GM19397 (cell line): ENCODE data around the gene MPC1.
"Not testable (repeated sequence)": the region's sequence is repeated elsewhere in the genome, so short reads cannot be mapped to it uniquely, and the experiment has no call there.

Source experiments
- ATAC-seq: cut with Tn5 transposase; IDR thresholded peaks from one replicate; pipeline ENCODE4 v1.9.1; 2021; ENCODE audit warnings: mild to moderate bottlenecking, moderate library complexity; ENCODE audit not compliant: unreplicated experiment

MPC1 gene

DNA sequence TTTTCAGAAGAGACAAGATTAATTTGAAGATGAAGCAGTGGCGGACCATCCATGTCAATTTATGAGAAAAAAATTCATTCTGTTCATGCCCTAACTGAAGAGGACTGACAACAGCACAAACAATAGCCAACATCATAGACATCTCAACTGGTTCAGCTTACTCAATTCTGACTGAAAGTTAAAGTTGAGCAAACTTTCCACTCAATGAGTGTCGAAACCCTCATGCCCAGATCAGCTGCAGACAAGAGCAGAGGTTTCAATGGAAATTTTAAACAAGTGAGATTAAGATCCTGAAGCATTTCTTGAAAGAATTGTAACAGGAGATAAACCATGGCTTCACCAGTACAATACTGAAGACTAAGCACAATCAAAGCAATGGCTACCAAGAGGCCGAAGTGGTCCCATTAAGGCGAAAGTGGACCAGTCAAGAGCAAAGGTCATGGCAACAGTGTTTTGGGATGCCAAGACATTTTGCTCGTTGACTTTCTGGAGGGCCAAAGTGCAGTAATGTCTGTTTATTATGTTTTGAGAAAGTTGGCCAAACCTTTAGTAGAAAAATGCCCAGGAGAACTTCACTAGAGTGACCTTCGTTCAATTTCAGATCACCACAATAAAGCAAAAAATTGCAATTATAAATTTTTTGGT, 34.3 kb downstream of the MPC1 start:
- ATAC-seq, result no peak

DNA sequence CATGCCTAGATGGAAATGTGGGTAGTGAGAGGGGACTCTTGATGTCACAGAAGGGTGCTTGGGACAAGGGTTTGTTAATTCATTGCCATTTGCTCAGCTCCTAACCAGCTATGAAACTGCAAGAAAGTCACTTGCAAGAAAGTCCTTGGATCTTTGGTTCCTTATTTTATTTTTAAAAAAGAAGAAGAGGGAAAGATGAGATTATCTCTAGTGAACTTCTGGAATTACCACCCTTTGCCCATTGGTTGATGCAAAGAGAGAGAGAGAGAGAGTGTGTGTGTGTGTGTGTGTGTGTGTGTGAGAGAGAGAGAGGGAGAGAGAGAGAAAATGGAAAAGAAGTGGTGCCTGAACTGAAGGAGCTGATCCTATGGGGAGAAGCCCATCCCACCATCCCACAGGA, 35.8 kb downstream of the MPC1 start:
- no peak for ATAC-seq

DNA sequence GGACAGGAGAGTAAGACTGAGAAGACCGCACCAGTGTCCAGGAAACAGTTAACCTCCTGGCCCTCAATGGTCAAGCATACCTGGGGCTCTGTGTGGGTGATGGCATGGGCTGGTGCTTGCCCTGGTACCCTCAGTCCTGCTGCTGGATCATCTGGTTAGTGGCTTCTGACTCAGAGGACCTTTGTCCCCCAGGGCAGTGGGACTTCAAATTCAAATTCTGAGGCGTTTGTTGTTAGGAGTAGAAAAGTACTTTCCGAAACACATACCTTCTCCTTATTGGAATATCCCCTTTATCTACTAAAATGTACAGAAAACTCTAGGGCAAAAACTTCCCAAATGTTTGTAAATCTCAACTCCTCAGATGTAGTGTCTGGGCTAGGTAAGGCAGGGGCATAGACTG, 36.3 kb downstream of the MPC1 start:
- no peak for ATAC-seq

- not testable (repeated sequence) for ATAC-seq
Observed at GRCh38 chr6:166345672-166346071, 37.1 kb downstream of the MPC1 start.

DNA sequence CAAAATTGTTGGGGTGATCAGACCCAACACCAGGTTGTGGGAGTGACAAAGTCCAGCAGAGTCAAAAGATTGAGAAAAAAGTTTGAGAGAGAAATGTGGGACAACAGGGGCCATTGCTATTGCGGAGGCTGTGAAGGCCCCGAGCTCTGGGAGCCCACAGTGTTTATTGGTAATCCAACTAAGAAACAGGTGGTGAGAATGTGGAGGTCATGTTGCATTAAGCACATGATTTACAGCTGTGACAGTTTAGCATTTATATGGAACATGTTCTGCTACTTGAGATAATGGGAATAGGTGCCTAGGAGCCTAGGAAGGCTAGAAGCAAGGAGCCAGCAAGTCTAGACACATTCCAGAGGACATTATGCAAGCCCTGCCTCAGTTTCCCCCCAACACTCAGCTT, 37.8 kb downstream of the MPC1 start:
- not testable (repeated sequence) for ATAC-seq

GRCh38 chr6:166344240-166344639, 38.5 kb downstream of the MPC1 start:
- no peak for ATAC-seq

DNA sequence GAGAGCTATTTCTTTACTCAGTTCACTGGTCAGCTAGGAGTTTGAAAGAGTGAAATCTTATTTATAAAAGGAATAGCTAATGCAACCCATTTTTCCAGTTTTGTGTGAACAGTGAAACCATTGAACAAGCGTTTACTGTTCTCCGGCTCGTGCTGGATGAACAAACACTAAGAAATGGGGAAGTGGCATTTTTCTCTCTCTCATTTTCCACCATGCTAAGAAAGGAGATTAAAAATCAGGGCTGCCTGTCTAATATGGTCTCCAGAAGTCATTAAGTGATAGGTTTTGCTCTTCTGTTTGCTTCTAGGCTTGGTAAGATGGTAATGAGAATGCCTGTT, 39.6 kb downstream of the MPC1 start:
- ATAC-seq, result peak; percentile 7

DNA sequence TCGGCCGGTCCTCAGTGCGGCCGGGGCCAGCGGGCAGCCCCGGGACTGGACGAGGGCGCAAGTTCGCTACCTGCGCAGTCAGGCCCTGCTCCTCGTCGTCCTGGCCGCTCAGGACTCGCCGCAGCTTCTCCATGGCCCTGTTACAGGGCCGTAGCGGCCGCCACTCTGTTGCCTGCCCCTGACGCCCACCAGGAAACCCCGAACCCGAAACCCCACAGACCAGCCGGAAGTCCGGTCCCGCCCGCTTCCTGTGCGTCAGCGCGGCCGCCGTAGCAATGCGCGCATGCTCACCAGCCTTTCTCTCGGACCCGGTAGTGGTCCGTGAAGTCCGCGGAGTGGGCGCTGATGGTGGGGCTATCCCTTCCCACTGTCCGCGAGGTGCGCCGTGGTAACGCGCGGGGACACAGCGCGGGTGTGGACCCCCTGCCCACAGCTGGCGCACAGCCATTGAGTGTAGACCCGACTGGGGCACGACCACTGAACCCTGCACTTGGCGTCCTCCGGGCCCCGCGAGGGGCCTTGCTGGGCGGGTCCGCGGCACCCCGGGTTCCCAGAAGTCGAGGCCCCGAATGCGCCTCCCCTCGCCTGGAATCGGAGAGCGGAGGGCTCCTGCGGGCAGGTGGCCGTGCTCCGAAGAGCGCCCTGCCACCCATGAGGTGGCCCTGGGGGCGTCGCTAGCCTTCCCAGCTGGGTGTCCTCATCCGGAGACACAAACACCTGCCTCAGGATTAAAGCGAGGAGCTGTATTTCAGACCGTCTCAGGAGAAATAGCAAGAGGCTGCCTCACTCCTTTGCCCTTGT, 40.2 kb downstream of the MPC1 start, which contains the start of gene SFT2D1:
TSS of gene SFT2D1 (minus strand) at position 197 of the 801 bp plus-strand sequence. CDS start at position 133, 64 bp downstream.
- ATAC-seq, result peak; percentile 94

DNA sequence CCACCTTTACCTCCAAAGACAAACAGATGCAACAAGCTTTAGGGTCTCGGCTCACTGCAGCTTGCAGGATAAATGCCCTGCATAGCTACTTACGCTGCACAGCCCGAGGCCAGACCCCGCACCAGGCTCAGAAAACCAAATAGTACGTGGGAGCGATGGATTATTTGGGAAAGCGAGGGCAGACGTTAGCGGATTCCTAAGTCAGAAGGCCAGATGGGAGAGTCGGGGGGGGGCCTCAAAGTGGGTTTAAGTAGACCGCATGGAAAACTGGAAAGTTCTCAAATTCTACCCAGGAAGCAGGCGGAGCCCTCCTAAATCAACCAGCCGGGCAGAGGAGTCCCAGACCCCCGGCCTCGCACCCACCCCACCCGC, 40.8 kb downstream of the MPC1 start:
- no peak for ATAC-seq

GRCh38 chr6:166341464-166341863, 41.3 kb downstream of the MPC1 start:
- ATAC-seq, result no peak

GRCh38 chr6:166338854-166339253, 43.9 kb downstream of the MPC1 start:
- ATAC-seq, result no peak

- no peak for ATAC-seq
Observed at GRCh38 chr6:166336847-166337246, 45.9 kb downstream of the MPC1 start.

- peak; percentile 46 for ATAC-seq
Observed at GRCh38 chr6:166335378-166336302, 47.1 kb downstream of the MPC1 start.

DNA sequence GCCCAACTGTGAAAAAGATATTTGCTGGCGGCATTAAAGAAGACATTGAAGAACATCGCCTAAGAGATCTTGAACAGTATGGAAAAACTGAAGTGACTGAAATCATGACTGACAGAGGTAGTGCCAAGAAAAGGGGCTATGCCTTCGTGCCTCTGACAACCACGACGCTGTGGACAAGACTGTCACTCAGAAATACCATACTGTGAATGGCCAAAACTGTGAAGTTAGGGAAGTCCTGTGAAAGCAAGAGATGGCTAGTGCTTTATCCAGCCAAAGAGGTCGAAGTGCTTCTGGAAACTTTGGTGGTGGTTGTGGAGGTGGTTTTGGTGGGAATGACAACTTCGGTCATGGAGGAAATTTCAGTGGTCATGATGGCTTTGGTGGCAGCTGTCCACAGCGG, 47.9 kb downstream of the MPC1 start:
- no peak for ATAC-seq

- ATAC-seq, result peak; percentile 58
Observed at GRCh38 chr6:166333172-166333995, 49.4 kb downstream of the MPC1 start.

DNA sequence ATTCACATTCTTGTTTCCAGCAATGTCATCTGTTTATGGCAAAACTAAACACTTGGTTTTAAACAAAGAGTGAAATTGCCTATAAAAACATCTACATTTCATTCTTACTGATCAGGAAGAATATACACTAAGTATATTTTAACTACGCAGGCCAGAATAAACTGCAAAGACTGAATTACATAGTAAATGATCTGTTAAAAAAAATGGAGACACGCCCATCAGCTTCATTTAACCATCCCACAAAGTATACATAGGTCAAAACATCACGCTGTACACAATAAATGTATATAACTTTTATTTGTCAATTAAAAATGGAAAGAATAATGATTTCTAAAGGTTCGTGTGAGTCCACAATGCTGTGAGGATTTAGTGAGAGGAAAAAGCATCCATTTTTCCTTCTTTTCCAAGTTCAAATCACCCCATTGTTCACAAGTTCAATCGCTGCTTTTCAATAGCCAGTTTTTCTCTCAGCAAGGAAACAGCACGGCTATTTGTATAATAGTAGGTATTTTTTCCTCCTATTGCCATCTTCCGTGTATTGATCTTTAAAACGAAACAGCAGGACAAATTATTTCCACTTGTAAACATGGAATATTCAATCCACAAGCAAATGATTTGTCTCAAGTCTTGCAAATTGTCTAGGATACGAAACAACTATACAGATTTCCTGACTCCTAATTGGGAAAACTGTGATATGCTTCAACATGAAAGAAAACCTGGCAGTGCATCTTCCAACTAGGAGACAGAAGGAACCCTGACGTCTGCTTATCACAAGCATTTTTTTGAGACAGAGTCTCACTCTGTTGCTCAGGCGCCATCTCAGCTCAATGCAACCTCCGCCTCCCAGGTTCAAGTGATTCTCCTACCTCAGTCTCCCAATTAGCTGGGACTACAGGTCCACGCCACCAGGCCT, 51.0 kb downstream of the MPC1 start:
- no peak for ATAC-seq

DNA sequence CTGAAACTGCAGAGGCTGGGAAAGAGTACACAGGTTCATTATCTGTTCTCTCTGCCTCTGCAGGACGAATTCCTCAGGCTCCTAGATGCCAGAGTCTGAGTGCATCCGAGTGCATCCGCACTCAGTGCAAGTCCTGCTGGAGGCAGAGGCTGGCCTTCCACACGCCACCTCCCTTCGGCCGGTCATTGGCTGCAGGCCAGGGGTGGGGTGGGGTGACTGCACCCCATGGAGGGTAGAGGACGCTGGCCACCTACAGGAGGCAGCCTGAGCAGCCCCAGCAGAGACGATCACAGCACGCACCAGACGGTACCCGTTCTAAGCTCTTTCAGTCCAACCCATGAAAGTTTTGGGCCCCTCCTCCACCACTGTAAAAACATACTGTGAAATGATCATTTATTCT, 52.1 kb downstream of the MPC1 start:
- ATAC-seq, result no peak

DNA sequence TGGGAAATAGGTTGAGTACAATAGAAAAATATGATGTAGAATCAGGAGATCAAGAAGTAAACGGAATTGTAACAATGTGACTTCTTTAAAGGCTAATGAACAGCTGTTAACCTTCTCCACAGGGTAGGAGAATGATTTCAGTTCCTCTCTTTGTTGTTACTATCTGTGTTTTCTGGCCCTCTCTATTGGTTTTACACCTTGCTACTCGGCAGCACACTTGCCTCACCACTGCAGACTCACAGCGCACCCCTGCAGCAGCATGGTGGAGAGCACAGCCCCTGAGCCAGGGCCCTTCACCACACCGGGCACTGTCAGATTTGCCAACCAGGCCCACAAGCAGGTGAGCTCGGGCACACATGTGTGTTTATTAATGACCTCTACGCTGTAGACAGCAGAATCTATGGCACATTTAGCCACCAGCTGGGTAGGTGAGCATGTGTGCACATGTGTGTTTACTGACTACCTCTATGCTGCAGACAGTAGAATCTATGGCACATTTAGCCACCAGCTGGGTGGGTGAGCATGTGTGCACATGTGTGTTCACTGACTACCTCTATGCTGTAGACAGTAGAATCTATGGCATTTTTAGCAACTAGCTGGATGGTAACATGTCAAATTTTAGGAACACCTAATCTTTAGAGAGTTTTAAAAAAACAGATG, 57.2 kb downstream of the MPC1 start:
- ATAC-seq, result peak; percentile 94

GRCh38 chr6:166323395-166323794, 59.3 kb downstream of the MPC1 start:
- ATAC-seq, result no peak
